ENCODE results near the gene CDK2.
"Not testable (repeated sequence)": the region's sequence is repeated elsewhere in the genome, so short reads cannot be mapped to it uniquely, and the experiment has no call there.

Gene CDK2

DNA sequence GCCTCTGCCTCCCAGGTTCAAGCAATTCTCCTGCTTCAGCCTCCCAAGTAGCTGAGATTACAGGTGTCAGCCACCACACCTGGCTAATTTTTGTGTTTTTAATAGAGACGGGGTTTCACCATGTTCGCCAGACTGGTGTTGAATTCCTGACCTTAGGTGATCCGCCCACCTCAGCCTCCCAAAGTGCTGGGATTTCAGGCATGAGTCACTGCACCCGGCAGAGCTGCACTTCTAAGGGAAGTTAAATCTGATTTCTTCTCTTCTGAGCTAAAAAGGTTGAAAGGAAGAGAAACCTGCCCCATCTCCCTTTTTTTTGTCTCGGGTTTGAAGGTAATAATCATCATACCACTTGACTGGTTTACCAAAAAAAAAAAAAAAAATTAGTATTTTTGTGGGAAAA is 15.3 kb downstream of the CDK2 start:
- not testable (repeated sequence) for DNase-seq (ENCODE audit: low read depth)

- no peak for DNase-seq (ENCODE audit: low read depth)
Observed at GRCh38 chr12:55982319-55982936, 15.8 kb downstream of the CDK2 start.

DNA sequence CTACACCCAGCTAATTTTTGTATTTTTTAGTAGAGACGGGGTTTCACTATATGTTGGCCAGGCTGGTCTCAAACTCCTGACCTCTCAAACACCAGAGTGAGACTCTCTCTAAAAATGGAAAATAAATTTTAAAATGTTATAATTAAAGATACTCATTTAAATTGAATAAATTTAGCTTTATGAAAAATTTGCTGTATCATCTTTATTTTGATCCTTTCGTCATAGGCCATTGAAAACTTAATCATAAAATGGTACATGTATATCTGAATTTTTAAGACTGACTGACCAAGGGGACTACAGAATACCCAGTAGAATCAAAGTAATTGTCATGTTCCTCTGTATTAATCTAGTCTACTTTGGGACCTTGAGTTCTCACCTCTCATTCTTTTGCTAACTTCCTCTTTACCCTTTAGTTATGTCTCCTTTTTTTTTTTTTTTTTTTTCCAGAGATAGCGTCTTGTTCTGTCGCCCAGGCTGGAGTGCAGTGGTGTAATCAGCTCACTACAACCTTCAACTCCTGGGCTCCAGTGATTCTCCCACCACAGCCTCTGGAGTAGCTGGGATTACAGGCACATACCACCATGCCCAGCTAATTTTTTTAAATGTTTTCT is 16.7 kb downstream of the CDK2 start:
- DNase-seq (ENCODE audit: low read depth): no peak

DNA sequence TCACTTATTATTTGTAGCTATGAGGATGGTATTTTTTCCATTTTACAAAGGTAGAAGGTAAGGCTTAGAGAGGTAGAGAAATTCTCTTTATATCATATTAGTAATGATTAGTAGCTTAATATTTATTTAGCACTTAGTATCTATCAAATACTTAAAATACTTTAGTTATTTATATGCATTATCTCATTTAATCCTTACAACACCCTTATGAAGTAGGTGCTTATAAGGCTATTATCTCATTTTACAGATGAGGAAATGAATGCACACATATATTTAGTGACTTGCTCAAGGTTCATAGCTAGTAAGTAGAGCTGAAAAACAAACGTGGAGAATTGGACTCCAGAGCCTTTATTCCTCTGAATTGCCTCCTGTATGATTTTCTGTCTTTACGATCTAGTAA is 18.2 kb downstream of the CDK2 start:
- no peak for DNase-seq (ENCODE audit: low read depth)

DNA sequence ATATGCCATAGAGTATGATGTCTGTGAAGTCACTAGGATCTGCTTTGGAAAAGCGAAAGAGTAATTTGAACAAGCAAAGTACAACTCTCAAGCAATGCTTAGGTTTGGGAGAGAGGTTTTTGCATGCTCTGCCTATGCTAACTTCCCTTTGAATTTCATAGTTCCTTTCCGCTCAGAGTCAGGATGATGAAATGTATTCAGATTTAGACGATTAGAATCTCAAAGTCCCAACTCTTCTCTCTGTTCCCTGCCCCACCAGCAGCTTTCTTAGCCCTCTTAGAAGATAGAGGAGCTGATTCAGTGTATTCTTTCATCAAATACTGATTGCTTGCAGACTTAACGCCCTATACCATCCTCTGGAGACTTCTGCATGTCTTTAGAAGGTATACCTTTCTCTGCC is 18.7 kb downstream of the CDK2 start:
- no peak for DNase-seq (ENCODE audit: low read depth)

- not testable (repeated sequence) for DNase-seq (ENCODE audit: low read depth)
Observed at GRCh38 chr12:55985976-55986375, 19.3 kb downstream of the CDK2 start.

GRCh38 chr12:55991110-55991509 is 24.5 kb downstream of the CDK2 start:
- DNase-seq (ENCODE audit: low read depth): no peak

- no peak for DNase-seq (ENCODE audit: low read depth)
Observed at GRCh38 chr12:55993230-55993853, 26.7 kb downstream of the CDK2 start.

DNA sequence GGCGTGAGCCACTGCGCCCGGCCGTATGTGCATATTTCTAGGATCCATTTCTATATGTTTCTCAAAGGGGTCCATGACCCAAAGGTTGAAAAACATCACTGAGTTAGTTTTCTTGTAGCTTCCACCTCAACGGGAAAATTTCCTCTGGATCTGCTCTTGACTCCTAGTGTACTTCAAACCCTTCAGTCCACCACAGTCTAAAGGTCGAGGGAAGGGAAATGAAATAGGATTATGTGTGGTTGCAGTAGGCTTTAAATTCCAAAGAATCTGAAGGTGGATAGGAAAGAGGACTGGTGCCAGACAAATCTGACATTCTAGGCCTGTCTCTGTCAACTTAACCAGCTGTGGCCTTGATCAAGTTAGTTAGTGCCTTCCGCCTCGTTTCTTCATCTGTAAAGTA is 28.7 kb downstream of the CDK2 start:
- no peak for DNase-seq (ENCODE audit: low read depth)

DNA sequence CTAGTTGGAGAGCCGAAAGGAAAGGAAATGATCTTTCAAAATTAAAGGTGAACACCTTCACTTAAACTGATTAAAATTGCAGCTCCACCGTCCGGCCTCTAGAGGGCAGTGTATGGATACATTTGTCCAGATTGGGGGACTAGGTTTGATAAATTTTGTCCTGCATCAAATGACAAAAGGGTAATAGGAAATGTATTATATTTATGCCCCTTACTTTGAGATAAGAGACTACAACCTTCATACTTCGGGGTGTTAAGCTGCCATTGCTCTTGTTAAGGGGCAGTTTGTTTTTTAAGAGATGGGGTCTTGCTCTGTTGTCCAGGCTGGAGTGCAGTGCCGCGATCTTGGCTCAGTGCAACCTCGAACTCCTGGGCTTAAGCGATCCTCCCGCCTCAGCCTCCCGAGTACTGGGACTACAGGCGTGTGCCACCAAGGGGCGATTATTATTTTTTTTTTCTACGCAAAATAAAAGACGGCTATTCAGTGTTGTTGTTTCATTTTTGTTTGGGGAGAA is 29.6 kb downstream of the CDK2 start:
- no peak for DNase-seq (ENCODE audit: low read depth)

GRCh38 chr12:55996715-55997534 is 30.3 kb downstream of the CDK2 start, which contains the start of gene SUOX:
TSS of gene SUOX (plus strand) at chr12:55997276. CDS start at chr12:56002222, 4,946 bp downstream.
- peak; percentile 79 for DNase-seq (ENCODE audit: low read depth)

- no peak for DNase-seq (ENCODE audit: low read depth)
Observed at GRCh38 chr12:55997535-55997859, 30.9 kb downstream of the CDK2 start.

- not testable (repeated sequence) for DNase-seq (ENCODE audit: low read depth)
Observed at GRCh38 chr12:55999522-55999921, 32.9 kb downstream of the CDK2 start.

DNA sequence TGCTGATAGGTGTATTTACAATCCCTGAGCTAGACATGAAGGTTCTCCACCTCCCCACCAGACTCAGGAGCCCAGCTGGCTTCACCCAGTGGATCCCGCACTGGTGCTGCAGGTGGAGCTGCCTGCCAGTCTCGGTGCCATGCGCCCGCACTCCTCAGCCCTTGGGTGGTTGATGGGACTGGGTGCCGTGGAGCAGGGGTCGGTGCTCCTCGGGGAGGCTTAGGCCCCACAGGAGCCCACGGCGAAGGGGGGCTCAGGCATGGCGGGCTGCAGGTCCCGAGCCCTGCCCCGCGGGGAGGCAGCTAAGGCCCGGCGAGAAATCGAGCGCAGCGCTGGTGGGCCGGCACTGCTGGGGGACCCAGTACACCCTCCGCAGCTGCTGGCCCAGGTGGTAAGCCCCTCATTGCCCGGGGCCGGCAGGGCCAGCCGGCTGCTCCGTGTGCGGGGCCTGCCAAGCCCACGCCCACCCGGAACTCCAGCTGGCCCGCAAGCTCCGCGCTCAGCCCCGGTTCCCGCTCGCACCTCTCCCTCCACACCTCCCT is 33.4 kb downstream of the CDK2 start:
- not testable (repeated sequence) for DNase-seq (ENCODE audit: low read depth)

DNA sequence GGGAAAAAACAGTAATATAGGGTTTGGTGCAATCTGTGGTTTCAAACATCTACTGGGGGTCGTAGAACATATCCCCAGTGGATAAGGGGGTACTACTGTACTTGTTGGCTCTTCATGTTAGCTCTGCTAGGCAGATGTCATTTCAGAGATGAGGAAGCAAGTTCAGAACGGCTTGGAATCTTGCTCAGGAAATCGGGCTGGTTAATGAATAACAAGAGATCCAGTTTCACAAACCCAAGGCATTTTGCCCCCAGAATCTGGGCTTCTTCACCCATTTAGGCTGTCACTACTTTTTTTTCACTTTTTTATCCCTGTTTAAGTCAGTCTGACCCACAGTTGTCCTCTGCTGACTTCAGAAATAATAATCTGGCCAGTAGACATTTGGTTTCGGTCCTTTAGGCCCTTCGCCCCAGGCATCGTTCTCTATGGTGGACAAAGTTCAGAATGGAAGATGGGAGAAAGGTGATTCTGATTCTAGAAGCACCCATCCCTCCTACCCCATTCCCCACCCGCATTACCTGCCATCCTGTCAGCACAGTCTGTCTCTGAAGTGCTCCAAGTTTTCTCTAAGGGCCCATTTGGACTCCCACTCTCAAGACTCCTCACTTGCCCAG is 35.0 kb downstream of the CDK2 start:
- no peak for DNase-seq (ENCODE audit: low read depth)

GRCh38 chr12:56003376-56003775 is 36.7 kb downstream of the CDK2 start:
- not testable (repeated sequence) for DNase-seq (ENCODE audit: low read depth)

DNA sequence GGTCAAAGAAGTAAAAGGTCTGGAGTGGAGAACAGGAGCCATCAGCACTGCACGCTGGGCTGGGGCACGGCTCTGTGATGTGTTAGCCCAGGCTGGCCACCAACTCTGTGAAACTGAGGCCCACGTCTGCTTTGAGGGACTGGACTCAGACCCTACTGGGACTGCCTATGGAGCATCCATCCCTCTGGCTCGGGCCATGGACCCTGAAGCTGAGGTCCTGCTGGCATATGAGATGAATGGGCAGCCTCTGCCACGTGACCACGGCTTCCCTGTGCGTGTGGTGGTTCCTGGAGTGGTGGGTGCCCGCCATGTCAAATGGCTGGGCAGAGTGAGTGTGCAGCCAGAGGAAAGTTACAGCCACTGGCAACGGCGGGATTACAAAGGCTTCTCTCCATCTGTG is 37.6 kb downstream of the CDK2 start:
- DNase-seq (ENCODE audit: low read depth): no peak

- no peak for DNase-seq (ENCODE audit: low read depth)
Observed at GRCh38 chr12:56007564-56008559, 41.2 kb downstream of the CDK2 start.

DNA sequence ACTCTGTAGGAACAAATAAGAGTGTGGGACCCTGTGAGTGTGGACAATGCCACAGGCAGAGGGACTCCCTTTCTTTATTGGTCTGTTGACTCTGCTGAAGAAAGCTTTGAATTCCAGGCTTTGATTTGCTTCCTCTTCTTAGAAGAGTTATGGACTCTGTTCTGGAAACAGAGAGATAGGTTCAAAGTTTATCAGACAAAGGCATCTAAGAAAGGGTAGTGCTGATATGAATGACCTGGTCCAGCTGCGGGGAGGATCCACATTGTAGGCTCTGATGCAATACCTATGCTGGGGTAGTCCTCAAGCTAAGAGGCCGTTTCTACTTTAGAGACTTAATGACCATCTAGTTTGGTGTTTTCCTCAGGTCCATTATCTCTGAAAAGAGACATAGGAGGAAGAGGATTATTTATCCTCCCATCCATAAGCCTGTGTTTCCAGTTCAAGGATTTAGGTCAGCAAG is 43.5 kb downstream of the CDK2 start:
- DNase-seq (ENCODE audit: low read depth): no peak

GRCh38 chr12:56011509-56012090 is 45.0 kb downstream of the CDK2 start:
- no peak for DNase-seq (ENCODE audit: low read depth)

Measured in HS-27A (cell line).